LNCaP clone FGC (cell line): ENCODE data around the gene IDS.
"Not testable (repeated sequence)": the region's sequence is repeated elsewhere in the genome, so short reads cannot be mapped to it uniquely, and the experiment has no call there.

Experiments used
- DNase-seq: peaks from one replicate; pipeline ENCODE4 v3.0.0-alpha.2; 2011; ENCODE audit warnings: low read depth
- H3K4me3 ChIP-seq: 2 replicates; pipeline ENCODE4 v1.5.1; 2011; ENCODE audit warnings: mild to moderate bottlenecking, low read depth, low read length, control low read depth
- CTCF ChIP-seq: IDR thresholded peaks from 2 replicates; pipeline ENCODE4 v1.5.1; 2012; ENCODE audit warnings: mild to moderate bottlenecking; ENCODE audit not compliant: control insufficient read depth, insufficient read depth; ENCODE audit errors: extremely low read depth

Gene IDS

GRCh38 chrX:149494844-149495565 is 10.1 kb downstream of the IDS start:
- TF ChIP-seq CTCF = no peak
- no peak overlapping the region for H3K4me3 ChIP-seq
- no peak for DNase-seq

- TF ChIP-seq CTCF = no peak
These were observed 11.2 kb downstream of the IDS start for GRCh38 chrX:149493567-149494562.

GRCh38 chrX:149491812-149492211 is 13.3 kb downstream of the IDS start:
- no peak for DNase-seq
- H3K4me3 ChIP-seq = no peak overlapping the region
- no peak for TF ChIP-seq CTCF

More at GRCh38 chrX:149493567-149494562, 11.2 kb downstream of the IDS start:
- no peak for DNase-seq
- H3K4me3 ChIP-seq = no peak overlapping the region

- no peak for TF ChIP-seq CTCF
- DNase-seq = no peak
- no peak overlapping the region for H3K4me3 ChIP-seq
These were observed 15.0 kb downstream of the IDS start for GRCh38 chrX:149490100-149490499.

GRCh38 chrX:149488411-149489052 is 16.6 kb downstream of the IDS start:
- not testable (repeated sequence) for H3K4me3 ChIP-seq, DNase-seq

- H3K4me3 ChIP-seq, DNase-seq: not testable (repeated sequence)
These were observed 17.1 kb downstream of the IDS start for GRCh38 chrX:149488008-149488407.

- H3K4me3 ChIP-seq = no peak overlapping the region
- DNase-seq = no peak
- peak; percentile 25 for TF ChIP-seq CTCF
These were observed 17.8 kb downstream of the IDS start for GRCh38 chrX:149487292-149487691.
